NT2/D1 (cell line): Measurements from ENCODE around the gene GJB4.

Experiments
- SUZ12 ChIP-seq: IDR thresholded peaks from 2 replicates; pipeline ENCODE4 v1.6.1; 2011; ENCODE audit not compliant: insufficient read length, insufficient read depth; ENCODE audit errors: extremely low read depth
- ZNF274 ChIP-seq: IDR thresholded peaks from 2 replicates; pipeline ENCODE4 v1.6.1; 2011; ENCODE audit warnings: mild to moderate bottlenecking, low read depth, low read length

DNA sequence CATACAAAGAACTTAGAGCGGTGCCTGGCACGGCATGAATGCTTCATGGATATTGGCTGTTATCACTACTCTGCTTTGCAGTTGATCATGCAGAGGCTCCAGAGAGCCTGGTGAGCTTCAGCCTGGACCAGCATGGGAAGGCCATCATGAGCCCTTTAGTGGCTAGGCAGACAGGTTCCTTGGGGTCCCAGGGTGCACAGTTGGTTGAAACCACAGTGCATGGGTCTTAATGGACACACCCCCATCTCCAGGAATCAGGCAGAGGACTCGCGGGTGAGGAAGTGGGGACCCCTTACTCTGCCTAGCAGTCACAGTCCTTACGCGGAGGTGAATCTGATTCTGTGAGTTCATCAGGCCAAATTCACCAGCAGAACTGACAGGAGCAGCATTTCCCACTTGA lies 3.6 kb upstream of the GJB4 start:
- TF ChIP-seq SUZ12 (no peak), ZNF274 (no peak)
